GM20431 (cell line): ENCODE results near the gene FYTTD1.

ENCODE experiments used
- in situ Hi-C: fragments of 300-500 bp; cut with MseI, MboI; formaldehyde crosslinking; loops from one replicate; pipeline ENCODE4 v1.15.0; 2020; ENCODE audit warnings: low sequenced_read_pairs; ENCODE audit not compliant: unreplicated experiment

The FYTTD1 gene

DNA sequence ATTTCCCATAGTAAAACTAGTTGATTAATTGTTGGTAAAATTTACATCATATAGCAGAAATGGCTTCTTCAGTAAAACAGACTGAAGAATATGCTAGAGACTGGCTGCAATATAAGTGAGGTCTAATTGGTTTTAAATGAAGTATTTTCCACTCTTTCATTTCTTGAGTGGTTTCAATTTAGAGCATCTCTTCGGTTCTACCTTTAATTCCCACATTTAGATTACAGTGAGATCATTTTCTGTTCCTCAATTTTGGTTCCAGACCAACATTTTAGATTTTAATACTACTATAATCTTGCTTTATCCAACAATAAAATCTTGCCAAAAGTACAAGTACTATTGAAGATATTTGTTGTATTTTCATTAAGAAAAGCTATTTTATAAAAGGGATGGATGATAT lies 40.4 kb downstream of the FYTTD1 start:
- in situ Hi-C loops = no loop called here

DNA sequence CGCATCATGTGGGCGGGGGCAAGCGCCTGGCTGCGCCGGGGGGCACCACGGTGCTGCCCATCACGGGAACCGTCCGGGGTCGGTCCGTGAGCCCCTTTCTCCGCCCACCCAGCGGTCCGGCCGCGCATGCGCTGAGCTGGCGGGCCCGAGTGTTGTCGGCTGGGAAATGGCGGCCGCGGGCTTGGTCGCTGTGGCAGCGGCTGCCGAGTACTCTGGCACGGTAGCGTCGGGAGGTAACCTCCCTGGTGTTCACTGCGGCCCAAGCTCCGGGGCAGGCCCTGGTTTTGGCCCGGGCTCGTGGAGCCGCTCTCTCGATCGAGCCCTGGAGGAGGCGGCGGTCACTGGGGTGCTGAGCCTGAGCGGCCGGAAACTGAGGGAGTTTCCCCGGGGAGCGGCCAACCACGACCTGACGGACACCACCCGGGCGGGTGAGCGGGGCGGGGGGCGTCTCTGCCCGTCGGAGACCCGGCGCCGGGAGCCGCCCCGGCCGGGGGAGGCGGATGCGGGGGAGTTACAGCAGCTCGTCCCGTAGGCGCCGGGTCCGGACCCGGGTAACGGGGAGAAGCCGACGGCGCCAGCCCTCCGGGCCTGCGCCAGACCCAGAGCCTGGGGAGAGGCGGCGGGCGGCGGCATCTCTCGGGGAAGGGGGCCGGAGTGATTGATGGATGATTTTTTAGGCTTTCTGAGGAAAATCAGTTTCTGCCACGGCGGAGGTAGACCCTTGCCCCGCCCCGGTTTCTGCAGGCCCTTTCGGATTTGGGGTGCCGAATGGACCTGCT lies 41.6 kb downstream of the FYTTD1 start, which contains the start of gene LRCH3:
Gene LRCH3 (plus strand): TSS at position 142 of the 779 bp plus-strand sequence. CDS start 25 bp downstream, at position 167.
- in situ Hi-C loops = no loop called here

DNA sequence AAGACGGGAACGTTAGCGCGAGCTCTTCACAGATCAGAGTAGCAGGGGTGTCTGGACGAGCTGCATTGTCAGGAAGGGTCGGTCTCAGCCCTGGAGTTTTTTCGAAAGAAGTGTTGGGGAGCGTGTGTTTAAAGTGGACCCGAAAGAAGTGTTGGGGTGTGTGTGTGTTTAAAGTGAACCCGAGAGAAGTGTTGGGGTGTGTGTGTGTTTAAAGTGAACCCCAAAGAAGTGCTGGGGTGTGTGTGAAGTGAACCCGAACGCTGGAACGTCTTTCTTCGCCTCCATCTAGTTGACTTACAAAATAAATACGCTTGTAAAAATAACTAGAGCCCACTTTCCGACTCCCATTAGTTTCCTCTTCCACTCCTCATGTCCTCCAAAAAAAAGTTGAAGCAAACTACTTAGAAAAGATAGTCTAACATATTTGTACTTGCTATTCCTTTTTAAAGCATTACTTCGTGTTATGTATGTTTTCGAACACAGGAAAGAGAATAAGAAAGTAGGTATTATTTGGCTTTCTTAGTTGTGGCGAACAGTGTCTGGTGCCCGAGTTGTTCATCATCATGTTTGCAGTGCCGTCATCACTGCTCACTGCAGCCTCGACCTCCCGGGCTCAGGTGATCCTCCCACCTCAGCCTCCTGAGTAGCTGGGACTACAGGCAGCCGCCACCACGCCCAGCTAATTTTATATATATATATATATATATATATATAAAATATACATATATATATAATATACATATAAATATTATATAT lies 42.4 kb downstream of the FYTTD1 start:
- in situ Hi-C loops = no loop called here

DNA sequence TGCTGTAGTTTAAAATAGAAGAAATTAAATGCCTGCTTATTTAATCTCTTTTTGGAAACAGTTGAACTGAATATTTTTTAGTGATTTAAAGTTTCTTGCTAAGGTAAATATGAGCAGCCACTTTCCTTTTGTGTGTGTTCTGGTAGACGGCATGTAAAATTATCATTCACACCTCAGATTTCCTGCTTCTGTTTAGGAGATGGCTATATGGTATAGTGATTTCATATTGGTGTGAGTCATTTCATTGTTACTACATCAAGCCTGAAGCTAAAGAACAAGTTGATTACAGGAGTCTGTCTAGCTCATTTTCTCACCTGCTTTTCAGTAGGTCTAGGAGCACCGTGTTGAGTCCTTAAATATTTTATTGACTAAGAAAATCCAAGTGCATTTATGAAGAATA lies 43.6 kb downstream of the FYTTD1 start:
- in situ Hi-C loops = no loop called here

DNA sequence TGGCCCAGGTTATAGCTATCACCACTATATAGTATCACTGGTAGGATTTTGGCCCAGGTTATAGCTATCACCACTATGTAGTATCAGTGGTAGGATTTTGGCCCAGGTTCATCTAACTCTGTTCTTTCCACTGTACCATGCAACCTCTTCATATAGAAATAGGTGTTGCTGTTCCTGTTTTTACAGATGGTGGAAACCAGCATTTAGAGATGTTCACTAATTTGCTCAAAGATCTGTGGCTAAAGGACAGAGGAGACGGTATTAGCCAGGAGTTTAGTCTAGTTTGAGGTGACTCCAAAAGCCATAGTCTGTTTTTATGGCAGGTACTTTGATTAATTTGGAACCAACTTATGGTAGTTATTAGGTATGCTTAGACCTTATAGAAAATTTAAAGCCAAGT lies 44.4 kb downstream of the FYTTD1 start:
- in situ Hi-C loops = no loop called here

DNA sequence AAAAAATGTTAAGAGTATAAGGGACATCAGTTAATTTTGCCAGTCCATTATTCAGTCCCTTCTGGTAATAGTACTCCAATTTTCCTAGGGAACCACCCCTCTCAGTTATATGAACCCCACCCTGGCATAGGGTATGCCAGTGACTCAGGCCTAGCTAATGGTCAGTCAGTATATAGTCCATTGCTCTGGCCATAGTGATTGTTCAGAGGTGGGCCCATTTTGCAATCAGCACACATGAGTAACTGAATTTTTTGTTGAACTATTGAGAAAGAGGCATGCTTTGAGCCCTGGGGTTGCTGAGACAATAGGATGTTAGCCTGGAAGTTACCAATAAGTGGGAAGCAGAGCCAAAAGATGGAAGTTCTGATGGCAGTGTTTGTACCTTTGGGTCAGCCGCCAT lies 45.5 kb downstream of the FYTTD1 start:
- in situ Hi-C loops = no loop called here

DNA sequence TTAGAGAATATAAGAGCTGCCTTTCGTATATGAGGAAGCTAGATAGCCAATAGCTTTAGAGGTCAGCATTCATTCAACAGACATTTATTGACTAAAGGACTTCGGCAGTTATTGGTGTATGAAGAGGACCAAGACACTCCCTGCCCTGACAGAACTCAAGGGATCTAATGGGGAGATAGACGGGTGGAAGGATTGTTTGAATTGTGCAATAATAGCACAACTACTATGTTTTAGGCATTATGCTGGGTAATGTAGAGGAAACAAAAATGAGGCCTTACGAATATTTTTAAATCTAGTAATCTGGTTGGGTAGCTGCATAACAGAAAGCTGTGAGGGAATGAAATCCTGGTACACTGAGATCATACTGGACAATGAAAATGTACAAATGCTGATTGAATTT lies 46.4 kb downstream of the FYTTD1 start:
- in situ Hi-C loops = no loop called here

DNA sequence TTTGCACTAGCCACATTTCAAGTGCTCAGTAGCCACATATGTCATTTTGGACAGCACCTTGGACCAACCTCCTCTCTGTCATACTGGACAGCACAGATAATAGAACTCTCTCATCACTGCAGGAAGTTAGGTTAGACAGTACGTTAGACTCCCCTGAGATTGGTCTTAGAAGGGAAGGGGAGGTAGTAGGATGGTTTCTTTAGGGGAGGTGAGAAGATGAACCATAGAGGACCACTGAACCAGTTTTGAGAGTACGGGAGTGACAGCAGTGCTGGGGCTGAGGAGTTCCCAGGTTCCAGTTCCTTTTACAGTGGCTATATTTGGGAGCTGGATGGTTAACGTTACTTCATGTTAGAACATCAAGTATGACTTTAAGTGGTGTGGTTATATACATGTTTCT lies 49.2 kb downstream of the FYTTD1 start:
- in situ Hi-C loops = no loop called here

DNA sequence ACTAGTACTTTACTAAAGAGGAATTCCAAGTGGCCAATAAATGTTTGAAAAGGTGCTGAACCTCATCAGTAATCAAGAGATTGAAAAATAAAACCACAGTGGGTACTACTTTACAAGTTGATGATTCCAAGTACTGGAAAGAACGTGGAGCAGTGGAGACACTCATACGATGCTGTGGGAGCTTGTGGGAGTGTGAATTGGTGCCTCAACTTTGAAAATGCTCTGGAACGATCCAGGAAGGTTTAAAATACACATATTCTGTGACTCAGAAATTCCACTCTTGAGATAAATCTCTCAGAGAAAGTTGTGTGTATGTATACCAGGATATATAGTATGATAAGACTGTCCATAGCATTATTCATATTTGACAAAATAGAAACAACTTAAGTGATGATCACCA lies 50.7 kb downstream of the FYTTD1 start:
- in situ Hi-C loops = no loop called here

DNA sequence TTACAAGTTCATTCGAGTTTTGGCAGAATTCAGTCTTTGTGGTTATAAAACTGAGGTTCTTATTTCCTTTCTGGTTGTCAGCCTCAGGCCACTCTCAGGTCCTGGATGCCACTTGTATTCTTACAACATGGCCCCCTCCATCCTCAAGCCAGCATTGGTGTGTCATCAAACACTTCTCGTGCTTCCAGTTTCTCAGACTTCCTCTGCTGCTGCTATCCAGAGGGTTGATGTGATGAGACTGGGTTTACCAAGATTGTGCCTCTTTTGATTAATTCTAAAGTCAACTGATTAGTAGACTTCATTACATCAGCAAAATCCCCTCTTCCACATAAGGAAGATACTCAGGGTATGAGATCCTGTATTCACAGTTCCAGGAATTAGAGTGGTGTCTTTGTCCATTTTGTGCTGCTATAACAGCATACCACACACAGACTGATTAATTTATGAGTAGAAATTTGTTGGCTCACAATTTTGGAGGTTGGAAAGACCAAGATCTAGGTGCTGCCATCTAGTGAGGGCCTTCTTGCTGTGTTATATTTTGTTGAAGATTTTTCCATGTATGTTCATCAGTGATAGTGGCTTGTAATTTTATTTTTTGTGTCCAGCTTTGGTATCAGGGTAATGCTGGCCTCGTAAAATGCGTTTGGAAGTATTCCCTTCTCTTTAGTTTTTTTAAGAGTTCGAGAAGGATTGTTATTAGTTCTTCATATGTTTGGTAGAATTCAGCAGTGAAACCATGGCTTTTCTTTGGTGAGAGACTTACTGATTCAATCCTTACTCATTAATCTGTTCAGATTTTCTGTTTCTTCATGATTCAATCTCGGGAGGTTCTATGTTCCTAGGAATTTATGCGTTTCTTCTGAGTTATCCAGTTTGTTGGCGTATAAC lies 52.5 kb downstream of the FYTTD1 start:
- in situ Hi-C loops = no loop called here

DNA sequence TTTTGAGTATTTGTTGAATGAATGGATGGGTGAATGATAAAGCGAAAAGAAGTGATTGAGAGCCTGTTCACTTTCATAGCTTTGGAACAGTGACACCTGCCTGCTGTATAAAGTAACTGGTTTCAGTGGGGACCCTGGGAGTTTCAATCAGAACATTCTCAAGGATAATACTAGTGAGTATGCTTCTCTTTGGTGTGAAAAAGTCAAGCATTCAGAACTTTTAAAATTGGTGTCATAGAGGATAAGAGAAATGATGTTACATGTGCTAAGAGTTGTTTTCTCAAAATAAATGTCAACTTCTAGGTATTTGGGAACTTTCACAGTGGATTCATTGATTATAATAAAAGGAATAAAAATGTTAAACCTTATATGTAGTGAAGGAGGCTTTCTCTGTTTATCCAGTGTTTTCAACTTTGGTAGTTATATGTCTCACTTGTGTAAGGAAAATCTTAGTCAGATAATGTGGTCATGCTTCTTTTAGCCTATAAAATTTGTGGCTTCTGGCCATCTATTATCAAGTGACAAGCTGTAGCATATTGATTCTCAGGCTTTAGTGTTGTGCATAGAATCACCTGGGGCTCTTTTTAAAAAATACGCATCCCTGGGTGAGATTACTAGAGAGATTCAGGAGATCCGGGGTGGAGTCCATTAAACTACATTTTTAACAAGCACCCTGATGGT lies 53.2 kb downstream of the FYTTD1 start:
- in situ Hi-C loops = no loop called here

DNA sequence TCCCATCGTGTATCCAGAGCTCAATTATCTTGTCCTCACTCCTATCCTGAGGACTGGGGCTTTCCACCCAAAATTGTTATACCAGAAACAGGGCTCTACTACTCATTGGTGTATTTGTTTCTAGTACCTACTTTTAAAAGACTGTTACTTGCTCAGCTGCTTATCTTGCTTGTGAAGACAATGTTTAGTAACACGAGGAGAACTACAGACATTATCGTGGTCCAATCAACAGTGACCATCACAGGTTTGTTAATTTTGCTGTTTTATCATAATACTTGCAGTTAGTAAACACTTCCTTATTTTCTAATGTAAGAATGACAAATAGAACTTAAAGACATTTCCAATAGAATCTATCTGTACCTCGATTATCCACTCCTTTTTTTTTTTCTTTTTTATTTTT lies 54.8 kb downstream of the FYTTD1 start:
- in situ Hi-C loops = no loop called here

DNA sequence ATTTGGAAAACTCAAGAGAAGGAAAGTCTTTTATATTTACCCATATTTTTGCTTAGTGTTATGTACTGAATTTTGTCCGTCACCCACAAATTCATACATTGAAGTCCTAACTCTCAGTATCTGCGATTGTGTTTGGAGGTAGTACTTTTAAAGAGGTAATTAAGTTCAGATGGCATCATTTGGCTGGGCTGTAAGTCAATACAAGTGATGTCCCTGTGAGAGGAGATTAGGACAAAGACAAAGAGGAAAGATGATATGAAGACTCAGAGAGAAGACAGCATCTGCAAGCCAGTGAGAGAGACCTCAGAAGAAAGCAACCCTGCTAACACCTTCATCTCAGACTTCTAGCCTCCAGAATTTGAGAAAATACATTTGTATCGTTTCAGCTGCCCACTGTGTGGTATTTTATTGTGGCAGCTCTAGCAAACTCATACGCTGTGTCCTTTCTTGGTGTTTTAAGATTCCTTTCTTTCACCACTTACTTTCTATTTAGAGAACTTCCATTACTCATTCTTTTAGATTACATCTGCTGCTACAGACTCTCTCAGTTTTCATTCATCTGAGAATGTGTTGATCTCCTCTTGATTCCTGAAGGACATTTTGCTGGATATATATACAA lies 58.4 kb downstream of the FYTTD1 start:
- in situ Hi-C loops = no loop called here

DNA sequence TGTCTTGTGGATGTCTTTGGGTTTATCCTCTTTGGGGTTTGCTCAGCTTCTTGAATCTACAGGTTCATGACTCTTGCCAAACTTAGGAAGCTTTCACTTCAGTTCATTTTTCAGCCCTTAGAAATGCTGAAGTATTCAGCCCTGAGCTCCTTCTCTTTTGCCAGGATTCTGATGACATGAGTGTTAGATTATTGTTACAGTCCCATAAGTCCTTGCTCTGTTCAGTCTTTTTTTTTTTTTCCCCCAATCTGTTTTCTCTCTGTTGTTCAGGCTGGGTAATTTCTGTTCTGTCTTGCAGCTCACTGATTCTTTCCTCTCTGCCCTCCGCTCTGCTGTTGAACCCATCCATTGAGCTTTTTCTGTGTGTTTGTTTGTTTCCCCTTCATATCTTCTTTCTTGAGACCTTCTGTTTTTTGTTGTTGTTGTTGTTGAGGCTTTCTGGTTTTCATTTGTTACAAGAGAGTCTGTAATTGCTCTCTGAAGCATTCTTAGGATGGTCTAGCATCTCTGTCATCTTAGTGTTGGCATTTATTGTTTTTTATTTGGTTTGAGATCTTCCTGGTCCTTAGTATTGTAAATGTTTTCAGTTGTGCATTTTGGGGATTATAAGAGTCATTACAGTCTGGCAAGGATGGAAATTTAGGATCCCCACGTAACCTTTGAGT lies 59.8 kb downstream of the FYTTD1 start:
- in situ Hi-C loops = no loop called here

DNA sequence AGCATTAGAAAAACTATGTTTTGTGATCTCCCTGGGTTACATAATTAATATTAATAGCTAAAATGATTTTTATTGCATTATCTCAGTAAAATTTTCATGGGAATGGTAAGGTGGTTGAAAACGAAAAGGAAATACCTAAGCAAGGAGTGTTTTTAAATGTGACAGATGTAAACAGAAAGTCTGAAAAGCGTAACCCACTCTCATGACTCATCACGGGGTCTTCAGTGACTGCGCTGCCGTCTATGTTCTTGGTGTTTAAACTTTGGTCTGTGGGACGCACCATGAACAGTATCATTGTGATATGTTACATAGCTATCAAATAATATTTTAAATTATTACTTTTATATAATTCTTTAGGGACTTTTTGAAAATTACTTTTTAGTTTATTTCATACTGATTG lies 61.2 kb downstream of the FYTTD1 start:
- in situ Hi-C loops = no loop called here

DNA sequence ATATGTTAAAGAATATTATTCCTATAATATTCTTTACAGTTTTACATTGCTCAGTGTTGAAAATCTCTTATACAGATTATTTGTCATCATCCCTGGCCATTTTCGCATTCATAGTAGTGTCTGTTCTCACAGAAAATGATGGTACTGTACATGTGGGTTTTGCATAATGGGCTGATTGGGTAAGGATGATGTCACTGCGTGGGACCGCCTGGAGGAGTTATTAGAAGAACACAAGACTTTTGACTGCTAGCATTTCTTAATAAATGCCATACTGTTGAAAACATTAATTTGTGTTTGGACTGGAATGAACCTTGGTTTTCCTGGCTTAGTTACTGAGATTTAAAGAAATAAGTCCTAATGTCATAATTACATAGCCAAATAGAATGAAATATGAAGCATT lies 61.7 kb downstream of the FYTTD1 start:
- in situ Hi-C loops = no loop called here

DNA sequence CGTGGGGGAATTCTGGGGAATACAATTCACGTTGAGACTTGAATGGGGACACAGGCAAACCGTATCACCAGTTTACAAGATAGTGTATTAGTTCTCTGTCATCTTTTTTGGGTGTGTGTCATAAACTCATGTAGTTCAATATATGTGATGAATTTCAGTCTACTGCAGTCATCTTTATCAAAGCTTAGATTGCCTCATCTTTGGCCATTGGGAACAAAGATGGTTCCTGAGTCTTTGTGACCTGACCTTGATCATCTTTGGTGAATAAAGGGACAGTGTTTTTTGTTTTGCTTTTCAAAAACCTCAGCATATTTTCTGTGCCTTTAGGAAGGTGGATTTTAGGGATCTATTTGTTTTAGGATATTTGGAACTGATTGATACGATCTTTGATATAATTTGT lies 64.7 kb downstream of the FYTTD1 start:
- in situ Hi-C loops = no loop called here

DNA sequence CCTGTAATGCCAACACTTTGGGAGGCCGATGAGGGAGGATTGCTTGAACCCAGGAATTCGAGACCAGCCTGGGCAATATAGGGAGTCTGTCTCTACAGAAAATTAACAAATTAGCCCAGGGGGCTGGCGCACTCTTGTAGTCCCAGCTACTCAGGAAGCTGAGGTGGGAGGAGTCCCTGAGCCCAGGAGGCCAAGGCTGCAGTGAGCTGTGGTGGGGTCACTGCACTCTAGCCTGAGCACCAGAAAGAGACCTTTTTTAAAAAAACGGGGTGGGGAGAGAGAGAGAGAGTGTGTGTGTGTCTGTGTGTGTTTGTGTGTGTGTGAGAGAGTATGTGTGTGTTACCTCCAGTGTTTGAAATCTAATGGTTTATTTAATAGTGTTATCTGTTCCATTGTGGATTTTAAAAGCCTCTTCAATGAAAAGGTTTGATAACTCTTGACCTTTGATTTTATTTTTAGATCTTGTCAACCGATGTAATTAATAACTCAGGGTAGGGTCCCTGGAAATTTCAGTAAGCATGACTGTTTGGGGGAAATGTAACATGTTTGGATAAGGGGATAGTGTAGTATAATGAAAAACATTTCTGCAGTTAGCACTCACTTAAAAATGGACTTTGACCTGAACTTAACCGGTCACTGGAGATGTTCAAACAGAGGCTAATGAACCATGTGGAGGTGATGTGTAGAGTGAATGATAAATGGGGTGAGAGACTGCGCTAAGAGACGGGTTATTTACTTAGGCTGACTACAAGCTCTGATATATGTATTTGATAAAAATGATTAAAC lies 71.1 kb downstream of the FYTTD1 start:
- in situ Hi-C loops = no loop called here
